GM19238 (cell line): ENCODE data around the gene MPND.
"Not testable (repeated sequence)": the region's sequence is repeated elsewhere in the genome, so short reads cannot be mapped to it uniquely, and the experiment has no call there.

Source experiments
- DNase-seq: peaks from one replicate; pipeline ENCODE4 v3.0.0; 2011; ENCODE audit warnings: low spot score; ENCODE audit not compliant: insufficient read length

Gene MPND

DNA sequence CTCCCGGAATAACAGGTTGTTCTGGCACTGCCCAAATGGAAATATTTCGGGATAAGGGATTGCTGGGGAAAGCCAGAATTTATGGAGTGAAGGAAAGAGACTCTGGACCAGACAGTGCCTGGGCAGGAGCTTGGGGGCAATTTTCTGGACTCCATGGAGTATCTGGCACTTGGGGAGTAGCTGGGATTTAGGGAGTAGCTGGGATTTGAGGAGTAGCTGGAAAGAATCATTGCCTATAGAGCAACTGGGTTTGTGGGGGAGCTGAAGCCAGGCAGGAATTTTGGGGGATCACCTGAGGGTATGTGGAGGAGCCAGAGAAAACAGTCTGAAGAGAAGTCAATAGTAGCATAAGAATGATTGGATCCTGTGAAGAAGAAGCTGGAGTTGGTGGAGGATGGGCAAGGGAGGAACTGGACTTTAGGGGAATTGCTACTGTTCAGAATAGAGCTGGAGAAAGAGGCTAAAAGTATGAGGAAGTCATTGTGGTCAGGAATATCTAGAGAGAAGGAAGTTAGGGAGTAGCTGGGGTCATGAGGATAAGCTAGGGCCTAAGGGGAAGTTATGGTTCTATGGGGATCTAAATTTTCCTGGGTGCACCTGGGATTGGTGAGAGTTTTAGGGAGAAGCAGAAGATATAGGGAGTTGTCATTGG, 24.2 kb upstream of the MPND start:
- no peak for DNase-seq

- DNase-seq = no peak
These were observed 22.9 kb upstream of the MPND start for GRCh38 chr19:4320419-4320818.

DNA sequence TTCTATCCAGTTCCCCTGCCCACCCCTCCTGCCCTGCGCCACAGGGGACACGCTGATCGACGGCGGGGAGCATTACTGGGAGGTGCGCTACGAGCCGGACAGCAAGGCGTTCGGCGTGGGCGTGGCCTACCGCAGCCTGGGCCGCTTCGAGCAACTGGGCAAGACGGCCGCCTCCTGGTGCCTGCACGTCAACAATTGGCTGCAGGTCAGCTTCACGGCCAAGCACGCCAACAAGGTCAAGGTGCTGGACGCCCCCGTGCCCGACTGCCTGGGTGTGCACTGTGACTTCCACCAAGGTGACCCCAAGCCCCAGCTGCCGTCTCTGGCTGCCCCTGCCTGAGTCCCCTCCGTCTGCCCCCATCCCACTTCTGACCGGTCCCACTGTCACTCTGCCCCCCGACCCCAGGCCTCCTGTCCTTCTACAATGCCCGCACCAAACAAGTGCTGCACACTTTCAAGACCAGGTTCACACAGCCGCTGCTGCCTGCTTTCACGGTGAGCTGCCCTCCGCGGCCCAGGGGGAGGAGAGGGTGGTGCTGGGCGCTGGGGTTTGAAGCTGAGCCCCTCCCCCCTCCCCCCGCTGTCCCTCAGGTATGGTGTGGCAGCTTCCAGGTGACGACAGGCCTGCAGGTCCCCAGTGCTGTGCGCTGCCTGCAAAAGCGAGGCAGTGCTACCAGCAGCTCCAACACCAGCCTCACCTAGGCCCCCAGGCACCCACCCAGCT, 20.3 kb upstream of the MPND start:
- DNase-seq = no peak

DNA sequence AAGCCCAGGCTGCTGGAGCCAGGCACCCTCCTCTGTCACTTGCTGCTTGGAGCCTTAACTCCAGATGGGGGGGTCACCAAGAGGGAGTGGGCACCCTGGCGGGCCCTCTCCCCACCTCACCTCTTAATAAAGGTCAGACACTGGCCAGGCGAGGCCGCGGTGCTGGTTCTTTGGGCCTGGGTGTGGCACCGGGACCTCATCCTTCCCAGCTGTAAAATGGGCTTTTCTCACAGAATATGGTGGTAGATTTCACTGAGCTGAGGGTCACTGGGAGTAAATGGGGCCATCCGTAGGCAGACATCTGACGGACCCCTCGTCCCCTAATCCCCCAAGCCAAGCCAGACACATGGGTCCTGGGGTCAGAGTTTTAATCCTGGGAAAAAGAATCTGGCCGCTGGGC, 19.7 kb upstream of the MPND start:
- no peak for DNase-seq

DNA sequence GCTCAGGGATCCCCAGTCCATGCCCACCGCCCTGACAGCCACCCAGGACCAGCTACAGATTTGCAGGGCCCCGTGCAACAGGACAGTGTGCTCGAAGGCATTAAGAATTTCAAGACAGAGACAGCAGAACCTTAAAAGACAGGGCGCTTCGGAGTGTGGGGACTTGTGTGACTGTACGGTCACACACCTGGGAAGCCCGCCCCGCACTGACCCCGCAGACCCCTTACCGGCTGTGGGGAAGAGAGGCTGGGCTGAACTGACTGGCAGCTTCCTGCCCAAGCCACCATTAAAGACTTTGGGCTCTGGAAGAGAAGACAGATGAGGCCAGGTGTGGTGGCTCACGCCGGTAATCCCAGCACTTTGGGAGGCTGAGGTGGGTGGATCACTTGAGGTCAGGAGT, 19.1 kb upstream of the MPND start:
- no peak for DNase-seq

DNA sequence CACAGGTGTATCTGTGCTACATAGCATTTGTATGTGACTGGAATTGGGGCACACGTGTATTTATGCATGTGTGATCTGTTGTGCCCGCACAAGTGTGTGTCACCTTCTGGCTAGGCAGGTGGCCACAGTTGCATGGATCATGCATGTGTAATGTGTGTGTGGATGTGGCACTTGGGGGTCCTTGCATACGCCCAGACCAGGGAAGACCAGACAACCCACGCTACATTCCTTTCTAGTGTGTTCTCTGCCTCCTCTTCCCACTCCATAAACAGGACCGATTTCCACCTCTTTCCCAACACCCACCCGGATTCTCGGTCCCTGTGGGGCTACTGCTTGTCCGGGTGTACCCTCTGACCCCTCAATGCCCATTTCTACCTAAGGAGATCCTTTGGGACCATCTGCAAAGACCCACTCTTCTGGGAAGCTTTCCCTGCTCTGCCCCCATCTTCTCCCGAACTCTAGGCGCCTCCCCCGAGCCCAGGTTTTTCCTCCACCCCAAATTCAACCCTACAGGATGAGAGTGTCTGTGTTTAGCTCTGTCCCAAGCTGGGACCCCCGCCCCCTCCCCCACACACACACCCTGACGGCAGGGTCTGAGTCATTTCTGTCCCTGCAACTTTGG, 17.0 kb upstream of the MPND start:
- no peak for DNase-seq

- no peak for DNase-seq
These were observed 16.5 kb upstream of the MPND start for GRCh38 chr19:4326837-4327251.

GRCh38 chr19:4327252-4327876, 16.0 kb upstream of the MPND start:
- no peak for DNase-seq

DNA sequence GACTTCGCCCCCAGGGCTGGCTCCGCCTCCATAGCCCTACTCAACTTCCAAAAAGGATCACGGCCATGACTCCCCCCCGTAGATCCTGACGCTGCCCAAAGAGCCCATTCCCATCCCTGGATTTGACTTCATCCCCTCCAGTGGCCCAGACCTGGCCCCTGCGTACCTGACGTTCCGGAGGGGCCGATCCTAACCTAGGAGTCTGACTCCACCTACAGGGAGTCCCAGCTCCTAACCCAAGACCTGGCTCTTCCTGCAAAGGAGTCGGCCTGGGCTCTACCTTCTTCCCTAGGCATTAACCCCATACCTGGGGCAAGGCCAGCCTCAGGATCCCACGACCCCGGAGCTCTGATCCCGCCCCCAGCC, 15.5 kb upstream of the MPND start:
- DNase-seq = no peak

GRCh38 chr19:4328243-4328990, 14.9 kb upstream of the MPND start:
- peak; percentile 93 for DNase-seq

DNA sequence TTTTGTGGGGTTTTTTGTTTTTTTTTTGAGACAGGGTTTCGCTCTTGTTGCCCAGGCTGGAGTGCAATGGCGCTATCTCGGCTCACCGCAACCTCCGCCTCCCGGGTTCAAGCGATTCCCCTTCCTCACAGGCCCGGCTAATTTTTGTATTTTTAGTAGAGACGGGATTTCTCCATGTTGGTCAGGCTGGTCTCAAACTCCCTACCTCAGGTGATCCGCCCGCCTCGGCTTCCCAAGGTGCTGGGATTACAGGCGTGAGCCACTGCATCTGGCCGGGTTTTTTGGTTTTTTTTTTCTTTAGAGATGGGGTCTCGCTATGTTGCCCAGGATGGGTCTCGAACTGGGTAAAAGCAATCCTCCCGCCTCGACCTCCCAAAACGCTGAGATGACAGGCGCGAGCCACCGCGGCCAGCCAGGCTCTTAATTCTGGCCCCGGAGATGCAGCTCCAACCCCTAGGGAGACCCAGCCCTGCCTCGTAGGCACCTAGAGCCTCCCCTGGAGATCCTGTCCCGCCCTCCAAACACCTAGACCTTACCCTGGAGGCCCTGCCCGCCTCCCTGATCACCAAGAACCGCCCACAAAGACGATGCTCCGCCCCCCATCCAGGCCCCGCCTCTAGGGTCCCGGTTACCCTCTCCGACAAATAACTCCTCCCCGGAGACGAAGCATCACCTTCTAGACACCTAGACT, 14.2 kb upstream of the MPND start:
- DNase-seq = not testable (repeated sequence)

GRCh38 chr19:4329858-4330257, 13.5 kb upstream of the MPND start:
- no peak for DNase-seq

- DNase-seq = no peak
These were observed 8.3 kb upstream of the MPND start for GRCh38 chr19:4334929-4335570.

- no peak for DNase-seq
These were observed 5.4 kb upstream of the MPND start for GRCh38 chr19:4337906-4338440.

DNA sequence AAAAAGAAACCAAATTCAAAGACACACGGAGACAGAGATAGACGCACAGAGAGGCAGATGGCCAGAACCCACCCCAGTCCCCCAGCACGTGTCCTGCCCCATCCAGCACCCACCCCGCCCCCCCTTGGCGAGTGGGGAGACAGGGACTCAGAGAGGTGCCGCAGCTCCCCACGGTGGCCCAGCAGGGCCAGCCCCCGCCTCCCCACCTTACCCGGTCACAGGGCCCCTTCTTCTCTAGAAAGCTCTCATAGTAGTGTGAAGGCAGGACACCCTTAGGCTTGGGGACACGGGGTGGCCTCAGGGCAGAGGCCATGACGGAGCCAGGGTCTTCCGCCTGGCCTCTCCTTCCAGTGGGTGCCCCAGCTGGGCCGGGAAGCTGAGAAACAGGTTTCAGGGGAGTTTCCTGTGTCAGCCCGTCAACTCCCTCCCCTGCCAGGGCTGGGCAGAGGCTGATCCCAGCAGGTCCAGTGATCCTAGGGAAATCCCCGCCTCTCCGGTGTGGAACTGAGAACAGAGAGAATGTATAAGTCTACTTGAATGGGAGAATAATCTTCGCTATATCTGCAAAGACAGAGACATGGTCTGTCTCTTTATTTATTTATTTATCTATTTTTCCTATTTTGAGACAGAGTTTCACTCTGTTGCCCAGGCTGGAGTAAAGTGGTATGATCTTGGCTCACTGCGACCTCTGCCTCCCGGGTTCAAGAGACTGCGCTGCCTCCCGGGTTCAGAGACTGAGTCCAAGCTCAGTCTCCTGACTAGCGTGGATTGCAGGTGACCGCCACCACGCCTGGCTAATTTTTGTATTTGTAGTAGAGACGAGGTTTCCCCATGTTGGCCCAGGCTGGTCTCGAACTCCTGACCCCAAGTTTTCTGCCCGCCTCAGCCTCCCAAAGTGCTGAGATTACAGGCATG, 4.7 kb upstream of the MPND start, which contains the start of gene STAP2:
Gene STAP2, minus strand, starts transcription at position 387 of the 915 bp plus-strand sequence. Its CDS starts 74 bp downstream, at position 313.
- DNase-seq = no peak

GRCh38 chr19:4342314-4342614, 1.1 kb upstream of the MPND start:
- DNase-seq = no peak

DNA sequence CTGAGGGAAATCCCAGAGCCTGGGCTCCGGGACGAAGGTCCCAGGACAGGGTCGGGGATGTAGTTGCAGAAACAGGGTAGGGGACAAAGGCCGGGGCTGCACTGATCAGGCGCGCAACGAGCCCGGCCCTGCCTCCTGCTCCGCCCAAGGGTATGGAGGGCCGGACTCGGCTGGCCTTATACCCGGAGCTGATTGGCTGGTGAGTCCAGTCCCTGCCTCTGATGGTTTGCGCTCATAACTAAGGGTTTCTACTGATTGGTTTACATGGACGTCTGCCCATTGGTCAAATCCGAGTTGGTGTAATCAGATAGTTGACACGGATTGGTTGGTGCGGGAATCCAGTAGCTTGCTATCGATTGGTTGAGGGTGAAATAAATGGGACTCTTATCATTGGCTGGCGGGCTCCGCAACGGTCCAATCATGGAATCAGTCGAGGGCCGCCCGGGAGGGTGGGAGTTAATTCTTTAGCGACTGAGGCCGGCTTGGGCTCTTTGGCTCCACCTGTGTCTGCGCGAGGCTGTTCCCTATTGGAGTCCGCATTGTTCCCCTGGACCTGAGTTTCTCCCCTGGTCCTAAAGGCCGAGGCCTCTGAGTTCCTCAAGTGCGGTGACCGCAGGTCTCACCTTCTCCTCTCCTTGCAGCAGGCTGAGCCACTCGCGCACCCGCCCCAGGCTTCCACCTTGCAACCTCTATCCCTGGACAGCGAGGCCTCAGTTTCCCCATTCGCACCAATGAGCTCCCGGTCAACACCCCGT, 570 bp upstream of the MPND start:
- DNase-seq = peak; percentile 90

DNA sequence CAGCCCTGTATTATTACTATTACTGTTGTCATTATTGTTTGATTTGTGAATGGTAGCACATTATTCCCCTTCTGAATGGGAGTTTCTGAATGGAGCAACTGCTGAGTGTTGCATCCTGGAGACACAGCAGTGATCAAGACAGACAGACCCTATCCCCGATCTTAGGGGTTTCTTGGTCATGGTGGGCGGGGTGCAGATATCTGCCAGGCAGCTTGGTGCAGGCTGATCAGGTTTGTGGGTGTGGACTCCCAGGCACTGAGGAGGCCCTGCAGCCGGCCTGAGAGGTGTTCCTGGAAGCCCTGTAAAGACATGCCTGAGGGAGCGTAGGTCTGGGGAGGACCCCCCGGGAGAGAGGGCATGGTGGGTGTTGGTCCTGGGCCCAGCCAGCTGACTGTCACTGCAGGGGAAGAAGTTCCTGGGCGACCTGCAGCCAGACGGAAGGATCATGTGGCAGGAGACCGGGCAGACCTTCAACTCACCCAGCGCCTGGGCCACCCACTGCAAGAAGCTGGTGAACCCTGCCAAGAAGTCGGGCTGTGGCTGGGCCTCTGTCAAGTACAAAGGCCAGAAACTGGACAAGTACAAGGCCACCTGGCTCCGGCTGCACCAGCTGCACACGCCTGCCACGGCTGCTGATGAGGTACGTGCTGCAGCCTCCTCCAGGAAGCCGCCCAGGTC, 2.1 kb downstream of the MPND start:
- DNase-seq = no peak
